ENCODE results near the gene ACKR1.

GRCh38 chr1:159204161-159205141 is at the start of gene ACKR1:
- no peak for TF ChIP-seq POLR2A (IDR thresholded peaks at IDR 0.05)
- TF ChIP-seq CTCF (IDR thresholded peaks at IDR 0.05), result no peak
- no peak for TF ChIP-seq POLR2AphosphoS5 (IDR thresholded peaks at IDR 0.05)
- no peak for TF ChIP-seq EP300 (IDR thresholded peaks at IDR 0.05)

All from upper lobe of left lung (tissue), 4 donors.